HCT116 (cell line): ENCODE measurements around the gene ZNF618. TPM values are rescaled to one million over a fixed set of nuclear protein-coding genes. Genes with fewer than 3 reads are reported as not detected.

ENCODE experiments used
- ATAC-seq: fragments of 200-7000 bp; cut with Tn5 transposase; 2 replicates; pipeline ENCODE4 v1.9.1; 2020; ENCODE audit warnings: mild to moderate bottlenecking, moderate library complexity
- BruUV-seq: library from RNA; stranded (reverse); fragments of 400-500 nt; replicated peaks from 2 replicates; lab custom pipeline; 2021; lab: Mats Ljungman, UMichigan
- CTCF ChIA-PET: fragments of 300-600 bp; sonication (Branson Sonifier 250); formaldehyde crosslinking; loops from one replicate; lab custom pipeline; 2021; ENCODE audit warnings: antibody characterized with exemption; lab: Charles Lee
- POLR2A ChIA-PET: fragments of 300-600, 350-600 bp; sonication (Branson Sonifier 250); formaldehyde crosslinking; loops from one replicate; lab custom pipeline; 2021; ENCODE audit warnings: antibody characterized with exemption; lab: Charles Lee
- RAD21 ChIA-PET, 2 experiments: fragments of 300-600 bp; sonication (Branson Sonifier 250); formaldehyde crosslinking; loops; one replicate each; lab custom pipeline; 2023; ENCODE audit warnings: low total read pairs in 2 of 2; ENCODE audit not compliant: uncharacterized antibody in 2 of 2, unreplicated experiment in 2 of 2, low non-redundant PET in 1 of 2; lab: Charles Lee
- DNase-seq: peaks from one replicate; pipeline ENCODE4 v3.0.0-alpha.2; 2010; ENCODE audit warnings: low read depth, low spot score
- H2AFZ ChIP-seq: fragments of 200-600 bp; shearing (Covaris generic), sonication (generic); 2 replicates; pipeline ENCODE4 v1.6.1; 2017; ENCODE audit warnings: low read depth, mixed run types, mixed read lengths, antibody characterized with exemption, low read length; ENCODE audit not compliant: poor library complexity, severe bottlenecking
- H3K27ac ChIP-seq: 2 replicates; pipeline ENCODE4 v1.5.1; 2012; ENCODE audit warnings: low read depth, low read length
- H3K27me3 ChIP-seq: fragments of 200-600 bp; sonication (generic); 2 replicates; pipeline ENCODE4 v1.6.1; 2016; ENCODE audit warnings: mixed run types, low read length, mixed read lengths; ENCODE audit not compliant: insufficient read depth
- H3K36me3 ChIP-seq, 2 experiments: fragments of 200-500 bp in 1 of 2; fragments of 200-600 bp in 1 of 2; sonication (Bioruptor generic) in 1 of 2; sonication (generic) in 1 of 2; 2 replicates each; pipeline versions ENCODE4 v1.5.1 to v1.6.1; 2014 to 2016; ENCODE audit warnings: low read length in 2 of 2, inconsistent platforms in 1 of 2, mixed read lengths in 1 of 2, mixed run types in 1 of 2; ENCODE audit not compliant: insufficient read depth in 2 of 2, control insufficient read depth in 1 of 2
- H3K4me1 ChIP-seq, 2 experiments: fragments of 200-600 bp in 1 of 2; sonication (generic) in 1 of 2; 2 replicates each; pipeline versions ENCODE4 v1.5.1 to v1.6.1; 2012 to 2017; ENCODE audit warnings: low read length in 2 of 2, inconsistent platforms in 1 of 2, mild to moderate bottlenecking in 1 of 2, mixed read lengths in 1 of 2, mixed run types in 1 of 2, moderate library complexity in 1 of 2; ENCODE audit not compliant: insufficient read depth in 2 of 2, control insufficient read depth in 1 of 2
- H3K4me2 ChIP-seq: fragments of 200-600 bp; sonication (generic); 2 replicates; pipeline ENCODE4 v1.6.1; 2017; ENCODE audit warnings: mixed run types, low read length, mixed read lengths
- H3K4me3 ChIP-seq, 2 experiments: fragments of 200-600 bp in 1 of 2; sonication (generic) in 1 of 2; replicated peaks in 1 of 2; 2 replicates each; pipeline ENCODE4 v1.5.1; 2011 to 2016; ENCODE audit warnings: low read length in 2 of 2, control low read depth in 1 of 2, low read depth in 1 of 2, mild to moderate bottlenecking in 1 of 2, mixed read lengths in 1 of 2, mixed run types in 1 of 2
- H3K79me2 ChIP-seq: fragments of 200-600 bp; sonication (generic); 2 replicates; pipeline ENCODE4 v1.6.1; 2017; ENCODE audit warnings: mild to moderate bottlenecking, mixed run types, low read length, moderate library complexity, mixed read lengths; ENCODE audit not compliant: insufficient read depth
- H3K9ac ChIP-seq: fragments of 200-600 bp; sonication (generic); 2 replicates; pipeline ENCODE4 v1.6.1; 2016; ENCODE audit warnings: low read length, mixed read lengths
- H3K9me2 ChIP-seq: fragments of 200-600 bp; sonication (generic), shearing (Covaris generic); 2 replicates; pipeline ENCODE4 v1.6.1; 2017; ENCODE audit warnings: mixed run types, mild to moderate bottlenecking, moderate library complexity; ENCODE audit not compliant: insufficient read depth
- H3K9me3 ChIP-seq, 2 experiments: fragments of 200-500 bp in 1 of 2; fragments of 200-600 bp in 1 of 2; sonication (Bioruptor generic) in 1 of 2; sonication (generic) in 1 of 2; 2 replicates each; pipeline ENCODE4 v1.6.1; 2014 to 2017; ENCODE audit warnings: low read length in 2 of 2, mixed read lengths in 2 of 2, inconsistent platforms in 1 of 2, low read depth in 1 of 2, mild to moderate bottlenecking in 1 of 2, mixed run types in 1 of 2, moderate library complexity in 1 of 2; ENCODE audit not compliant: control insufficient read depth in 1 of 2, insufficient read depth in 1 of 2
- H4K20me1 ChIP-seq: fragments of 200-600 bp; sonication (generic), shearing (Covaris generic); 2 replicates; pipeline ENCODE4 v1.6.1; 2017; ENCODE audit warnings: mixed run types, mild to moderate bottlenecking, moderate library complexity; ENCODE audit not compliant: insufficient read depth
- ATF3 ChIP-seq: IDR thresholded peaks from 2 replicates; pipeline ENCODE4 v1.6.1; 2012
- CBX3 ChIP-seq: IDR thresholded peaks from 2 replicates; pipeline ENCODE4 v1.6.1; 2012; ENCODE audit warnings: low read depth
- ELF1 ChIP-seq: IDR thresholded peaks from 2 replicates; pipeline ENCODE4 v1.6.1; 2012; ENCODE audit warnings: low read depth, borderline replicate concordance
- EZH2 ChIP-seq: fragments of 200-600 bp; sonication (generic); IDR thresholded peaks from 2 replicates; pipeline ENCODE4 v1.6.1; 2017; ENCODE audit warnings: antibody characterized with exemption, mixed run types
- JUND ChIP-seq: IDR thresholded peaks from 2 replicates; pipeline ENCODE4 v1.6.1; 2012
- POLR2AphosphoS5 ChIP-seq: IDR thresholded peaks from 2 replicates; pipeline ENCODE4 v1.6.1; 2011; ENCODE audit warnings: mild to moderate bottlenecking, low read depth, low read length, moderate library complexity
- REST ChIP-seq: IDR thresholded peaks from 2 replicates; pipeline ENCODE4 v1.6.1; 2012; ENCODE audit warnings: low read depth
- YY1 ChIP-seq: IDR thresholded peaks from 2 replicates; pipeline ENCODE4 v1.6.1; 2011; ENCODE audit warnings: low read length, low read depth, moderate library complexity, mild to moderate bottlenecking; ENCODE audit not compliant: insufficient replicate concordance; ENCODE audit errors: extremely low read depth
- ZNF274 ChIP-seq: fragments of 200-500 bp; sonication (Bioruptor generic); IDR thresholded peaks from 2 replicates; pipeline ENCODE4 v1.6.1; 2014; ENCODE audit warnings: mild to moderate bottlenecking, low read depth, low read length, inconsistent platforms
- intact Hi-C: fragments of 100-400 bp; cut with micrococcal nuclease; formaldehyde crosslinking; loops from 2 replicates; pipeline ENCODE4 v1.10.0; 2022
- total RNA-seq: library from RNA; stranded (reverse); gene quantifications from one replicate; pipeline ENCODE4 v1.2.1, GENCODE V29; 2021; ENCODE audit not compliant: unreplicated experiment

ZNF618 gene
- total RNA-seq, 1 experiment from 2014 or later = 13.5 TPM

- H3K9me2 ChIP-seq = no peaks in the 10 kb centered on the region
- H4K20me1 ChIP-seq = no peaks in the 10 kb centered on the region
- no peaks in the 10 kb centered on the region for H3K9me3 ChIP-seq
- H3K36me3 ChIP-seq = no peaks in the 10 kb centered on the region
- TF ChIP-seq ATF3 (no peak), ELF1 (no peak), POLR2AphosphoS5 (no peak), ZNF274 (no peak), CBX3 (no peak), YY1 (no peak), JUND (no peak), REST (no peak), EZH2 (no peak)
- H3K4me2 ChIP-seq = no peak overlapping the region
- peaks cover 0 to 3% of the 10 kb centered on the region in 2 experiments; a peak in 1 of 4 replicates for H3K4me1 ChIP-seq
- H3K4me3 ChIP-seq = no peak overlapping the region
- no peaks in the 10 kb centered on the region for H3K27me3 ChIP-seq
- ChIA-PET RAD21 (no interaction called here), CTCF (no interaction called here), POLR2A (no interaction called here)
- ATAC-seq (no peak), DNase-seq (no peak)
- intact Hi-C loops = no loop called here
- no peak overlapping the region for H3K9ac ChIP-seq
- H3K27ac ChIP-seq = no peak overlapping the region
- no TSS peak for BruUV-seq
- no peak overlapping the region for H2AFZ ChIP-seq
- H3K79me2 ChIP-seq = no peaks in the 10 kb centered on the region
Measured at GRCh38 chr9:113915817-113916434, 39.8 kb downstream of the ZNF618 start.
